HCT116 (cell line): ENCODE data around the gene LRRFIP1. TPM values are rescaled to one million over a fixed set of nuclear protein-coding genes. Genes with fewer than 3 reads are reported as not detected.

Experiments
- ATAC-seq: fragments of 200-7000 bp; cut with Tn5 transposase; 2 replicates; pipeline ENCODE4 v1.9.1; 2020; ENCODE audit warnings: mild to moderate bottlenecking, moderate library complexity
- BruUV-seq: library from RNA; stranded (reverse); fragments of 400-500 nt; replicated peaks from 2 replicates; lab custom pipeline; 2021; lab: Mats Ljungman, UMichigan
- CTCF ChIA-PET: fragments of 300-600 bp; sonication (Branson Sonifier 250); formaldehyde crosslinking; loops from one replicate; lab custom pipeline; 2021; ENCODE audit warnings: antibody characterized with exemption; lab: Charles Lee
- POLR2A ChIA-PET: fragments of 300-600, 350-600 bp; sonication (Branson Sonifier 250); formaldehyde crosslinking; loops from one replicate; lab custom pipeline; 2021; ENCODE audit warnings: antibody characterized with exemption; lab: Charles Lee
- RAD21 ChIA-PET, 2 experiments: fragments of 300-600 bp; sonication (Branson Sonifier 250); formaldehyde crosslinking; loops; one replicate each; lab custom pipeline; 2023; ENCODE audit warnings: low total read pairs in 2 of 2; ENCODE audit not compliant: uncharacterized antibody in 2 of 2, unreplicated experiment in 2 of 2, low non-redundant PET in 1 of 2; lab: Charles Lee
- DNase-seq: peaks from one replicate; pipeline ENCODE4 v3.0.0-alpha.2; 2010; ENCODE audit warnings: low read depth, low spot score
- H2AFZ ChIP-seq: fragments of 200-600 bp; shearing (Covaris generic), sonication (generic); 2 replicates; pipeline ENCODE4 v1.6.1; 2017; ENCODE audit warnings: low read depth, mixed run types, mixed read lengths, antibody characterized with exemption, low read length; ENCODE audit not compliant: poor library complexity, severe bottlenecking
- H3K27ac ChIP-seq: 2 replicates; pipeline ENCODE4 v1.5.1; 2012; ENCODE audit warnings: low read depth, low read length
- H3K27me3 ChIP-seq: fragments of 200-600 bp; sonication (generic); 2 replicates; pipeline ENCODE4 v1.6.1; 2016; ENCODE audit warnings: mixed run types, low read length, mixed read lengths; ENCODE audit not compliant: insufficient read depth
- H3K36me3 ChIP-seq, 2 experiments: fragments of 200-500 bp in 1 of 2; fragments of 200-600 bp in 1 of 2; sonication (Bioruptor generic) in 1 of 2; sonication (generic) in 1 of 2; 2 replicates each; pipeline versions ENCODE4 v1.5.1 to v1.6.1; 2014 to 2016; ENCODE audit warnings: low read length in 2 of 2, inconsistent platforms in 1 of 2, mixed read lengths in 1 of 2, mixed run types in 1 of 2; ENCODE audit not compliant: insufficient read depth in 2 of 2, control insufficient read depth in 1 of 2
- H3K4me1 ChIP-seq, 2 experiments: fragments of 200-600 bp in 1 of 2; sonication (generic) in 1 of 2; 2 replicates each; pipeline versions ENCODE4 v1.5.1 to v1.6.1; 2012 to 2017; ENCODE audit warnings: low read length in 2 of 2, inconsistent platforms in 1 of 2, mild to moderate bottlenecking in 1 of 2, mixed read lengths in 1 of 2, mixed run types in 1 of 2, moderate library complexity in 1 of 2; ENCODE audit not compliant: insufficient read depth in 2 of 2, control insufficient read depth in 1 of 2
- H3K4me2 ChIP-seq: fragments of 200-600 bp; sonication (generic); 2 replicates; pipeline ENCODE4 v1.6.1; 2017; ENCODE audit warnings: mixed run types, low read length, mixed read lengths
- H3K4me3 ChIP-seq, 2 experiments: fragments of 200-600 bp in 1 of 2; sonication (generic) in 1 of 2; replicated peaks in 1 of 2; 2 replicates each; pipeline ENCODE4 v1.5.1; 2011 to 2016; ENCODE audit warnings: low read length in 2 of 2, control low read depth in 1 of 2, low read depth in 1 of 2, mild to moderate bottlenecking in 1 of 2, mixed read lengths in 1 of 2, mixed run types in 1 of 2
- H3K79me2 ChIP-seq: fragments of 200-600 bp; sonication (generic); 2 replicates; pipeline ENCODE4 v1.6.1; 2017; ENCODE audit warnings: mild to moderate bottlenecking, mixed run types, low read length, moderate library complexity, mixed read lengths; ENCODE audit not compliant: insufficient read depth
- H3K9ac ChIP-seq: fragments of 200-600 bp; sonication (generic); 2 replicates; pipeline ENCODE4 v1.6.1; 2016; ENCODE audit warnings: low read length, mixed read lengths
- H3K9me2 ChIP-seq: fragments of 200-600 bp; sonication (generic), shearing (Covaris generic); 2 replicates; pipeline ENCODE4 v1.6.1; 2017; ENCODE audit warnings: mixed run types, mild to moderate bottlenecking, moderate library complexity; ENCODE audit not compliant: insufficient read depth
- H3K9me3 ChIP-seq, 2 experiments: fragments of 200-500 bp in 1 of 2; fragments of 200-600 bp in 1 of 2; sonication (Bioruptor generic) in 1 of 2; sonication (generic) in 1 of 2; 2 replicates each; pipeline ENCODE4 v1.6.1; 2014 to 2017; ENCODE audit warnings: low read length in 2 of 2, mixed read lengths in 2 of 2, inconsistent platforms in 1 of 2, low read depth in 1 of 2, mild to moderate bottlenecking in 1 of 2, mixed run types in 1 of 2, moderate library complexity in 1 of 2; ENCODE audit not compliant: control insufficient read depth in 1 of 2, insufficient read depth in 1 of 2
- H4K20me1 ChIP-seq: fragments of 200-600 bp; sonication (generic), shearing (Covaris generic); 2 replicates; pipeline ENCODE4 v1.6.1; 2017; ENCODE audit warnings: mixed run types, mild to moderate bottlenecking, moderate library complexity; ENCODE audit not compliant: insufficient read depth
- ATF3 ChIP-seq: IDR thresholded peaks from 2 replicates; pipeline ENCODE4 v1.6.1; 2012
- CBX3 ChIP-seq: IDR thresholded peaks from 2 replicates; pipeline ENCODE4 v1.6.1; 2012; ENCODE audit warnings: low read depth
- CEBPB ChIP-seq: IDR thresholded peaks from 2 replicates; pipeline ENCODE4 v1.6.1; 2012; ENCODE audit warnings: low read depth
- CTCF ChIP-seq, 3 experiments: fragments of 200-600 bp in 1 of 3; sonication (generic) in 1 of 3; IDR thresholded peaks in 2 of 3; conservative IDR thresholded peaks in 1 of 3; 2 replicates each; pipeline ENCODE4 v1.5.1; 2012 to 2017; ENCODE audit warnings: low read depth in 2 of 3, low read length in 2 of 3, antibody characterized with exemption in 1 of 3, borderline replicate concordance in 1 of 3, control low read depth in 1 of 3, mild to moderate bottlenecking in 1 of 3, mixed read lengths in 1 of 3, mixed run types in 1 of 3, moderate library complexity in 1 of 3; ENCODE audit not compliant: insufficient read depth in 1 of 3
- EGR1 ChIP-seq: IDR thresholded peaks from 2 replicates; pipeline ENCODE4 v1.6.1; 2012; ENCODE audit warnings: low read depth
- EZH2phosphoT487 ChIP-seq: fragments of 200-600 bp; IDR thresholded peaks from 2 replicates; pipeline ENCODE4 v1.6.1; 2018; ENCODE audit warnings: antibody characterized with exemption, borderline replicate concordance
- FOSL1 ChIP-seq: IDR thresholded peaks from 2 replicates; pipeline ENCODE4 v1.6.1; 2012; ENCODE audit warnings: low read depth
- JUND ChIP-seq: IDR thresholded peaks from 2 replicates; pipeline ENCODE4 v1.6.1; 2012
- POLR2A ChIP-seq: IDR thresholded peaks from 2 replicates; pipeline ENCODE4 v1.7.0; 2011; ENCODE audit warnings: borderline replicate concordance; ENCODE audit not compliant: insufficient read depth, insufficient read length; ENCODE audit errors: extremely low read depth
- RAD21 ChIP-seq: IDR thresholded peaks from 2 replicates; pipeline ENCODE4 v1.6.1; 2012; ENCODE audit warnings: low read depth, mild to moderate bottlenecking
- SIN3A ChIP-seq: IDR thresholded peaks from 2 replicates; pipeline ENCODE4 v1.6.1; 2012; ENCODE audit warnings: low read depth
- SP1 ChIP-seq: IDR thresholded peaks from 2 replicates; pipeline ENCODE4 v1.6.1; 2012; ENCODE audit warnings: low read depth
- SRF ChIP-seq: IDR thresholded peaks from 2 replicates; pipeline ENCODE4 v1.6.1; 2012; ENCODE audit warnings: low read depth
- TCF7L2 ChIP-seq: IDR thresholded peaks from 2 replicates; pipeline ENCODE4 v1.7.0; 2011; ENCODE audit warnings: borderline replicate concordance, inconsistent platforms; ENCODE audit not compliant: insufficient read depth, insufficient read length; ENCODE audit errors: extremely low read depth
- YY1 ChIP-seq: IDR thresholded peaks from 2 replicates; pipeline ENCODE4 v1.6.1; 2011; ENCODE audit warnings: low read length, low read depth, moderate library complexity, mild to moderate bottlenecking; ENCODE audit not compliant: insufficient replicate concordance; ENCODE audit errors: extremely low read depth
- ZBTB33 ChIP-seq: IDR thresholded peaks from 2 replicates; pipeline ENCODE4 v1.6.1; 2011; ENCODE audit warnings: mild to moderate bottlenecking, low read length, moderate library complexity; ENCODE audit not compliant: insufficient replicate concordance; ENCODE audit errors: extremely low read depth
- ZFX ChIP-seq: fragments of 450-650 bp; IDR thresholded peaks from 2 replicates; pipeline ENCODE4 v1.6.1; 2017
- ZNF274 ChIP-seq: fragments of 200-500 bp; sonication (Bioruptor generic); IDR thresholded peaks from 2 replicates; pipeline ENCODE4 v1.6.1; 2014; ENCODE audit warnings: mild to moderate bottlenecking, low read depth, low read length, inconsistent platforms
- intact Hi-C: fragments of 100-400 bp; cut with micrococcal nuclease; formaldehyde crosslinking; loops from 2 replicates; pipeline ENCODE4 v1.10.0; 2022
- total RNA-seq: library from RNA; stranded (reverse); gene quantifications from one replicate; pipeline ENCODE4 v1.2.1, GENCODE V29; 2021; ENCODE audit not compliant: unreplicated experiment

Gene LRRFIP1
- total RNA-seq, 1 experiment from 2014 or later = 76.9 TPM

- Histone ChIP-seq H3K9ac (no peak overlapping the region), H3K9me3 (no peaks in the 10 kb centered on the region), H3K9me2 (no peaks in the 10 kb centered on the region), H3K27ac (no peak overlapping the region), H3K36me3 (no peaks in the 10 kb centered on the region), H3K27me3 (no peaks in the 10 kb centered on the region), H2AFZ (no peak overlapping the region), H3K4me2 (no peak overlapping the region), H4K20me1 (no peaks in the 10 kb centered on the region), H3K4me1 (no peaks in the 10 kb centered on the region), H3K79me2 (no peaks in the 10 kb centered on the region), H3K4me3 (no peak overlapping the region)
- TF ChIP-seq JUND (no peak), FOSL1 (no peak), YY1 (no peak), CEBPB (no peak), CTCF (IDR thresholded peaks at IDR 0.05 in 2 of 3, conservative IDR thresholded peaks at IDR 0.05 in 1 of 3; ENCODE audit: borderline replicate concordance in 1 of 3, insufficient read depth in 1 of 3, low read depth in 2 of 3, low read length in 2 of 3) (no peak), EGR1 (no peak), POLR2A (no peak), ZFX (no peak), ZBTB33 (no peak), ZNF274 (no peak), RAD21 (no peak), SP1 (no peak), ATF3 (no peak), SIN3A (no peak), EZH2phosphoT487 (no peak), SRF (no peak), TCF7L2 (no peak), CBX3 (no peak)
- RAD21 ChIA-PET = no interaction called here
- CTCF ChIA-PET = no interaction called here
- ATAC-seq (no peak), DNase-seq (no peak)
- POLR2A ChIA-PET = no interaction called here
- no TSS peak for BruUV-seq
- intact Hi-C loops = no loop called here
Observed at GRCh38 chr2:237625777-237626176, 1.6 kb upstream of the LRRFIP1 start.
